Mucosa of rectum (tissue), 2 donors: Measurements from ENCODE around the gene NSUN7.

Experiments used
- H3K27ac ChIP-seq, 2 donors: one replicate each; pipeline ENCODE4 v1.7.0; 2013; ENCODE audit warnings: inconsistent platforms in 2 of 2, low read depth in 2 of 2, low read length in 2 of 2
- H3K27me3 ChIP-seq, 2 donors: one replicate each; pipeline ENCODE4 v1.7.0; 2013; ENCODE audit warnings: low read length in 2 of 2; ENCODE audit not compliant: control insufficient read depth in 2 of 2, insufficient read depth in 2 of 2
- H3K36me3 ChIP-seq, 2 donors: one replicate each; pipeline ENCODE4 v1.7.0; 2013; ENCODE audit warnings: low read length in 2 of 2; ENCODE audit not compliant: control insufficient read depth in 2 of 2, insufficient read depth in 2 of 2
- H3K4me1 ChIP-seq, 2 donors: one replicate each; pipeline ENCODE4 v1.7.0; 2013; ENCODE audit warnings: low read length in 2 of 2, mild to moderate bottlenecking in 1 of 2; ENCODE audit not compliant: control insufficient read depth in 2 of 2, insufficient read depth in 2 of 2
- H3K4me3 ChIP-seq, 2 donors: one replicate each; pipeline ENCODE4 v1.7.0; 2013; ENCODE audit warnings: low read length in 2 of 2
- H3K9ac ChIP-seq, 2 donors: one replicate each; pipeline ENCODE4 v1.7.0; 2013; ENCODE audit warnings: low read length in 2 of 2, low read depth in 1 of 2, mild to moderate bottlenecking in 1 of 2
- H3K9me3 ChIP-seq, 2 donors: one replicate each; pipeline ENCODE4 v1.7.0; 2013; ENCODE audit warnings: low read length in 2 of 2; ENCODE audit not compliant: control insufficient read depth in 2 of 2
- donor health status: healthy.
- donor health status: Normal muscosa, but diverticular disease.

NSUN7 gene

GRCh38 chr4:40829586-40829985 is 79.8 kb downstream of the NSUN7 start:
- peaks cover 5 to 11% of the 10 kb centered on the region in 2 donors for H3K36me3 ChIP-seq

DNA sequence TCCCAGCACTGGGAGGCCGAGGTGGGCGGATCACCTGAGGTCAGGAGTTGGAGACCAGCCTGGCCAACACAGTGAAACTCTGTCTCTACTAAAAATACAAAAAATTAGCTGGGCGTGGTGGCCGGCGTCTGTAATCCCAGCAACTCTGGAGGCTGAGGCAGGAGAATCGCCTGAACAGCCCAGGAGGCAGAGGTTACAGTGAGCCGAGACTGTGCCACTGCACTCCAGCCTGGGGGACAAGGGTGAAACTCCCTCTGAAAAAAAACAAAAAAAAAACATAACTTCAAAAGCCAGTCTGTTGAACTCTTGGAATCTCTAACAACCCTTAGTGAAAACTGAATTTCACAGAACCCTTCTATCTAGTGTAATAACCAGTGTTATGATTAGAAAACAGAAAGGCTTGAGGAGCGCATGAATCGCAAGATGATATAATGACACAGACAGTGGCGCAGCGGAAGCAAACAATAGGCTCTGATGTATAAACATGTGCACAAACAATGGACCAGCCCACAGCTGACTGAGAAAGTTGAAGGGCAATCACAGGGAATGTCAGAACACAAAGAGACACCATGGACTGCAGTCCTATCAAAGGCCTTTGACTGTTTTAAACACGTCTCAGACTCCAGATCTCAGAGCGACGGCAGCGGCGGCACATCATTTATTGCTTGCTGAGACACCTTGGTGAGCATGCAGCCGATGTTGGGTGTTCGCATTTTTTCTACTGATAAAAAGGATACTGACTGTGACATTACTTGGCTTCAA is 81.6 kb downstream of the NSUN7 start:
- H3K9me3 ChIP-seq: no peaks in the 10 kb centered on the region
- no peaks in the 10 kb centered on the region for H3K27me3 ChIP-seq
- H3K36me3 ChIP-seq: peaks cover 5 to 6% of the 10 kb centered on the region in 2 donors
- no peak overlapping the region for H3K9ac ChIP-seq
- no peak overlapping the region for H3K4me3 ChIP-seq
- no peak overlapping the region for H3K27ac ChIP-seq
- H3K4me1 ChIP-seq: no peaks in the 10 kb centered on the region

More at GRCh38 chr4:40829586-40829985, 79.8 kb downstream of the NSUN7 start:
- no peaks in the 10 kb centered on the region for H3K9me3 ChIP-seq
- no peaks in the 10 kb centered on the region for H3K4me1 ChIP-seq
- no peak overlapping the region for H3K9ac ChIP-seq
- no peaks in the 10 kb centered on the region for H3K27me3 ChIP-seq
- no peak overlapping the region for H3K4me3 ChIP-seq
- H3K27ac ChIP-seq: no peak overlapping the region

- Histone ChIP-seq H3K27ac (no peak overlapping the region), H3K9me3 (no peaks in the 10 kb centered on the region), H3K27me3 (no peaks in the 10 kb centered on the region), H3K9ac (no peak overlapping the region), H3K4me3 (no peak overlapping the region), H3K36me3 (peaks cover 5 to 6% of the 10 kb centered on the region in 2 donors), H3K4me1 (no peaks in the 10 kb centered on the region)
Measured at GRCh38 chr4:40832175-40832574, 82.4 kb downstream of the NSUN7 start.

- Histone ChIP-seq H3K9ac (no peak overlapping the region), H3K9me3 (no peaks in the 10 kb centered on the region), H3K4me3 (no peak overlapping the region), H3K36me3 (peaks cover 5 to 6% of the 10 kb centered on the region in 2 donors), H3K27ac (no peak overlapping the region), H3K4me1 (no peaks in the 10 kb centered on the region), H3K27me3 (no peaks in the 10 kb centered on the region)
Measured at GRCh38 chr4:40833212-40833611, 83.5 kb downstream of the NSUN7 start.

DNA sequence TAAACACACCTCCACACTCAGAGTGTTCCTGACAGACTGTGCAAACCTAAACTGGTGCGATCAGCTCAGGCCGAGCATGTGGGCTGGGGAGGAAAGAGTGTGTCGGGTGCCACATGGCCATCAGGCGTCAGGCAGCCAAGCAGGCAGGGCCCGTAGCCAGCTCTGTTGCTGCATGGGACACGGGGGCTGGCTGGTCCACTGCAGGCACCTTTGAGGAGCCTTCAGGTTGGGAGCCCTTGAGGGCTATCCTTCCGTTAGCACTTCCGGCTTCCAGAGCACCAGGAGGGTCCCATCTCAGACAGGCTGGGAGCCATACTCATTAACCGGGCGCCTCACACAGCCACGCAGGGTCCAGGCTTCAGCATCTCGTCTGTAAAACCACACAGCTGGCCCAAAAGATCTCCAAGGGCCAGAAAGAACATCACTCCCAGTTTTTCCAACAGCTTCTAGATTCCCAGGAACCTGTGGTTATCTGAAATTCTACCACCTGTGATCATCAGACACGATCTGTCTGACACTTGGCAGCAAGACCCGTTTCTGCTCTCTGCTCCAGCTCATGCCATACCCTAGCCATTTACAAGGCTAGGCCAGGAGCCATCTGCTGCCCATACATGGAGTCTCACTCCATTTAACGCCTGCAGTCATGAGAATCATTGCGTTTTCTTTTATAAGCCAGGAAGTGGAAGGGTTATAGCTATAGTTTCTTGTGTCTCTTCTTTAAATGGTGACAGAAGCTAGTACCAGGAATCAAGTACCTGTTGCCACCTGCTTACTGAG is 87.5 kb downstream of the NSUN7 start:
- no peak overlapping the region for H3K9ac ChIP-seq
- no peak overlapping the region for H3K27ac ChIP-seq
- H3K36me3 ChIP-seq: peaks cover 0 to 5% of the 10 kb centered on the region in 2 donors
- no peaks in the 10 kb centered on the region for H3K27me3 ChIP-seq
- H3K9me3 ChIP-seq: no peaks in the 10 kb centered on the region
- no peak overlapping the region for H3K4me3 ChIP-seq
- no peaks in the 10 kb centered on the region for H3K4me1 ChIP-seq

GRCh38 chr4:40838742-40839141 is 89.0 kb downstream of the NSUN7 start:
- Histone ChIP-seq H3K27ac (no peak overlapping the region), H3K9me3 (no peaks in the 10 kb centered on the region), H3K9ac (no peak overlapping the region), H3K36me3 (peaks cover 0 to 5% of the 10 kb centered on the region in 2 donors), H3K4me1 (no peaks in the 10 kb centered on the region), H3K27me3 (no peaks in the 10 kb centered on the region), H3K4me3 (no peak overlapping the region)

DNA sequence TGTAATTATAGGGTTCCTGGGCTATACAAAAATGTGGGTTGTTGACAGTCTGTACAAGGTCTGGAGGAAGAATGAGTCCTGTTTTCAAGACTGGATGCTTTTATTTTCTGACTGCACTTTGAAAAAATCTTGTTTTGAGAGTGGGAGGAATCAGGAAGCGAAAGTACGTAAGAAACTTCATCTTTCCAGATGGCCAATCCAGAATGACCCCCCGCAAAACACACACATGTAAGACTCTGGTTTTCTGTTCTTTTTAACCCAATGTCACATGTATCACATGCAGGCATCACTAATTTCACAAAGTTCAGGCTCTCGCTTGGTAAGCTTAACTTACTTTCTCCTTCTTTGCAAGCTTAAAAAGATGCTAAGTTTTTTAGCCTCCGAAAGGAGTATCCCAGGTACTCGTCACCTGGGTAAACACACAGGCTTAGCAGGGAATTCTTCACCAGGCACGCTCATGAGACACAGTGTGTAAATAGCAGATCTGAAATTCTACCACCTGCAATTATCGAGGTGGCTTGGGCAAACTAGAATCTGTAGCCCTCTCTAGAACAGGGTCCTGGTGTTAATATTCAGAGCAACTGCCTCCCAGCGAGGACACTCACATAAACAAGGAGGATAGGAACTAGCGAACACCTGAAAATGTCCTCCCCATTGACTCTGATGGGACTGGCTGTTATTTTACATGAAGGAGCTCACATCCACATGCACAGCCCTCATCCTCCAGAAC is 90.7 kb downstream of the NSUN7 start:
- no peaks in the 10 kb centered on the region for H3K27me3 ChIP-seq
- H3K9me3 ChIP-seq: no peaks in the 10 kb centered on the region
- no peaks in the 10 kb centered on the region for H3K36me3 ChIP-seq
- no peak overlapping the region for H3K4me3 ChIP-seq
- no peak overlapping the region for H3K27ac ChIP-seq
- H3K4me1 ChIP-seq: no peaks in the 10 kb centered on the region
- H3K9ac ChIP-seq: no peak overlapping the region

GRCh38 chr4:40840985-40841571 is 91.3 kb downstream of the NSUN7 start:
- H3K9ac ChIP-seq: no peak overlapping the region

GRCh38 chr4:40842318-40842717 is 92.6 kb downstream of the NSUN7 start:
- Histone ChIP-seq H3K27me3 (no peaks in the 10 kb centered on the region), H3K36me3 (no peaks in the 10 kb centered on the region), H3K9ac (no peak overlapping the region), H3K9me3 (no peaks in the 10 kb centered on the region), H3K27ac (no peak overlapping the region), H3K4me3 (no peak overlapping the region), H3K4me1 (no peaks in the 10 kb centered on the region)

More at GRCh38 chr4:40840985-40841571, 91.3 kb downstream of the NSUN7 start:
- H3K27me3 ChIP-seq: no peaks in the 10 kb centered on the region
- no peaks in the 10 kb centered on the region for H3K4me1 ChIP-seq
- H3K4me3 ChIP-seq: no peak overlapping the region
- H3K27ac ChIP-seq: no peak overlapping the region
- no peaks in the 10 kb centered on the region for H3K36me3 ChIP-seq
- H3K9me3 ChIP-seq: no peaks in the 10 kb centered on the region
